Measurements from ENCODE around the gene ADAMTSL5.

ADAMTSL5 gene

DNA sequence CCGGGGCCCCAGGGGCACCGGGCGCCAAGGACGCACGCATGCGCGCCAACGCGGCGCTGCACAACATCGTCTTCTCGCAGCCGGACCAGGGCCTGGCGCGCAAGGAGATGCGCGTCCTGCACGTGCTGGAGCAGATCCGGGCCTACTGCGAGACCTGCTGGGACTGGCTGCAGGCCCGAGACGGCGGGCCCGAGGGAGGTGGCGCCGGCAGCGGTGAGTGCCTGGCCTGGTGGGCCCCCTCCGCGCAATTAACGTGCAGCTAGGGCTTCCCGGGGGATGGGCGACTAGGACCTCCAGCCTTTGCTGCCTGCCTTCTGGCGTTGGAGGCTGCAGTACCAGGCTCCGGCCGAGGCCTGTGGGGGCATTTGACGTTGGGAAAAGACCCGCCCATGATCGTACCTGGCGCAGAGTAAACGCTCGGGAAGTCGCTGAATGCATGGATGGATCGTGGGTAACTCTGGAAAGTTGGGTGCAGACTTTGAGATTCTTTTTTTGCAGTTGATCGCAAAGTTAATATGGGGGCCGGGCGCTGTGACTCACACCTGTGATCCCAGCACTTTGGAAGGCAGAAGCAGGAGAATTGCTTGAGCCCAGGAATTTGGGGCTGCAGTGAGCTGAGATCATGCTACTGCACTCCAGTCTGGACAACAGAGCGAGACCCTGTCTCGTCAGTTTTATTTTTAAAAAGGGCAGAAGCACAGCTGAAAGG is 55.6 kb downstream of the ADAMTSL5 start:
- Mint-ChIP-seq H3K27ac (no peak overlapping the region), H3K9me3 (peaks cover 4 to 5% of the 10 kb centered on the region in 2 donors), H3K4me1 (peaks cover 16 to 26% of the 10 kb centered on the region in 2 donors), H3K4me3 (no peak overlapping the region), H3K27me3 (peaks cover 41 to 57% of the 10 kb centered on the region in 2 donors), H3K36me3 (peaks cover 10 to 12% of the 10 kb centered on the region in 2 donors)
- ATAC-seq (replicated peaks) (no peak), DNase-seq (no peak)

DNA sequence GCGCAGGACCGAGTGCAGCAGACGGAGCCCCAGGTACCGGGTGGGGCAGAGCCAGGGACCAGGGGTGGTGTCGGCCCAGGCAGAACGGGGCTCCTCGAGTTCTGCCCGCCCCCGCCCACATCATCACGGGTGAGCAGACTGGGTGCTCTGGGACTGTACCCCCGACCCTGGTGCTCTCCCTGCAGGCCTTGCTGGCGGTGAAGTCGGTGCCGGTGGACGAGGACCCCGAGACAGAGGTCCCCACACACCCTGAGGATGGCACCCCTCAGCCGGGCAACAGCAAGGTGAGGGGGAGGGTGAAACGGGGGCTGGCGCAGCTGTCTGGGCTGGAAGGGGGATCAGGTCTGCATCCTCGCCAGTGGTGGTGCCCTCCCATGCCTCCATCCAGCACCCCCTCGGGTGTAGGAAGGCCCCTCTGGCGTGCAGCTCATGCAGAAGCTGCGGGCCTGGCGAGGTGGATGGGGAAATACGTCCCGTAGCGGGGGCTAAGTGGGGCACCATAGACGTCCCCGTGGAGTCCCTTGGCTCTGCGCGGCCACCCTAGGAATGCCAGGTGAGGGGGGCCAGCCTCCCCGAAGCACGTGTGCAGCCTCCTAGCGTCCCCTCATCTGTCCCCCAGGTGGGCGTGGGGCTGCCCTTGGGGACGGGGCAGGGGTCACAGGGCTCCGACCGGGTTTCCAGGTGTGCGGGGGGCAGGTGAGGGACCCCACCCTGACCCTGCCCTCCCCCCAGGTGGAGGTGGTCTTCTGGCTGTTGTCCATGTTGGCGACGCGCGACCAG is 56.5 kb downstream of the ADAMTSL5 start:
- Mint-ChIP-seq H3K36me3 (peaks cover 10 to 12% of the 10 kb centered on the region in 2 donors), H3K4me1 (peaks cover 16 to 26% of the 10 kb centered on the region in 2 donors), H3K27ac (no peak overlapping the region), H3K27me3 (peaks cover 49 to 66% of the 10 kb centered on the region in 2 donors), H3K4me3 (peak overlapping the region in 1 of 2 donors; percentile 72), H3K9me3 (peaks cover 4 to 5% of the 10 kb centered on the region in 2 donors)
- ATAC-seq (replicated peaks) = no peak
- no peak for DNase-seq

GRCh38 chr19:1455336-1456120 is 57.3 kb downstream of the ADAMTSL5 start:
- H3K4me3 Mint-ChIP-seq = peak overlapping the region; percentile 61 to 72
- peaks cover 20 to 26% of the 10 kb centered on the region in 2 donors for H3K4me1 Mint-ChIP-seq
- peaks cover 57 to 74% of the 10 kb centered on the region in 2 donors for H3K27me3 Mint-ChIP-seq
- DNase-seq (peak; percentile 33), ATAC-seq (replicated peaks) (peak; percentile 62 to 66)
- peaks cover 10 to 12% of the 10 kb centered on the region in 2 donors for H3K36me3 Mint-ChIP-seq
- H3K9me3 Mint-ChIP-seq = peaks cover 4 to 5% of the 10 kb centered on the region in 2 donors
- H3K27ac Mint-ChIP-seq = peak overlapping the region; percentile 77

All from stimulated activated naive B cell treated with anti-CD40 and anti-IgM and Interleukin-4, amounts not matched to agents 10 μg/mL and 1 μg/mL and 100 μg/mL, for 72 hours (primary cell).